Measurements from ENCODE around the gene MYH14. TPM values are rescaled to one million over a fixed set of nuclear protein-coding genes. Genes with fewer than 3 reads are reported as not detected.

The MYH14 gene
- polyA plus RNA-seq, 1 of the 3 experiments (the other 2 are of a cell fraction) = 0.02 TPM

DNA sequence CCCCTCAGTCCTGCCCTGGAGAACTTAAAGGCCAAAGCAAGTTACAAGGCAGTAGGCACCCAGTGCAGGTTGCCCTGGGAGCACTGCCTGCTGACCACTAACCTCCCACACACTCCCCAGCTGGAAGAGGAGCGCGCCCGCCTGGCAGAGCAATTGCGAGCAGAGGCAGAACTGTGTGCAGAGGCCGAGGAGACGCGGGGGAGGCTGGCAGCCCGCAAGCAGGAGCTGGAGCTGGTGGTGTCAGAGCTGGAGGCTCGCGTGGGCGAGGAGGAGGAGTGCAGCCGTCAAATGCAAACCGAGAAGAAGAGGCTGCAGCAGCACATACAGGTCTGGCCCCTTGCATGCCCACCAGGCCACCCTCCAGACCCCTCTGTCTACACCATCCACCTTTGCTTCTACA, 64.6 kb downstream of the MYH14 start:
- no peak for TF ChIP-seq MEF2A (IDR thresholded peaks at IDR 0.05; ENCODE audit: borderline replicate concordance, low read depth)
- no peak for TF ChIP-seq TCF12 (IDR thresholded peaks at IDR 0.05)
- TF ChIP-seq, protein P1, sequence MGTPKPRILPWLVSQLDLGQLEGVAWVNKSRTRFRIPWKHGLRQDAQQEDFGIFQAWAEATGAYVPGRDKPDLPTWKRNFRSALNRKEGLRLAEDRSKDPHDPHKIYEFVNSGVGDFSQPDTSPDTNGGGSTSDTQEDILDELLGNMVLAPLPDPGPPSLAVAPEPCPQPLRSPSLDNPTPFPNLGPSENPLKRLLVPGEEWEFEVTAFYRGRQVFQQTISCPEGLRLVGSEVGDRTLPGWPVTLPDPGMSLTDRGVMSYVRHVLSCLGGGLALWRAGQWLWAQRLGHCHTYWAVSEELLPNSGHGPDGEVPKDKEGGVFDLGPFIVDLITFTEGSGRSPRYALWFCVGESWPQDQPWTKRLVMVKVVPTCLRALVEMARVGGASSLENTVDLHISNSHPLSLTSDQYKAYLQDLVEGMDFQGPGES (IDR thresholded peaks at IDR 0.05; ENCODE audit: low read depth, low read length) = no peak
- TF ChIP-seq JUND (IDR thresholded peaks at IDR 0.05) = no peak
- TF ChIP-seq, protein P2, sequence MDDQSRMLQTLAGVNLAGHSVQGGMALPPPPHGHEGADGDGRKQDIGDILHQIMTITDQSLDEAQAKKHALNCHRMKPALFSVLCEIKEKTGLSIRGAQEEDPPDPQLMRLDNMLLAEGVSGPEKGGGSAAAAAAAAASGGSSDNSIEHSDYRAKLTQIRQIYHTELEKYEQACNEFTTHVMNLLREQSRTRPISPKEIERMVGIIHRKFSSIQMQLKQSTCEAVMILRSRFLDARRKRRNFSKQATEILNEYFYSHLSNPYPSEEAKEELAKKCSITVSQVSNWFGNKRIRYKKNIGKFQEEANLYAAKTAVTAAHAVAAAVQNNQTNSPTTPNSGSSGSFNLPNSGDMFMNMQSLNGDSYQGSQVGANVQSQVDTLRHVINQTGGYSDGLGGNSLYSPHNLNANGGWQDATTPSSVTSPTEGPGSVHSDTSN (IDR thresholded peaks at IDR 0.05) = no peak
- TF ChIP-seq POLR2AphosphoS5 (IDR thresholded peaks at IDR 0.05; ENCODE audit: low read depth, low read length) = no peak
- no peak for TF ChIP-seq EP300 (IDR thresholded peaks at IDR 0.05; ENCODE audit: borderline replicate concordance in 1 of 2, low read depth in 1 of 2, low read length in 1 of 2)
- TF ChIP-seq RCOR1 (IDR thresholded peaks at IDR 0.05; ENCODE audit: low read length) = no peak
- Histone ChIP-seq H3K36me3 (replicated peaks in 1 of 2; ENCODE audit: control insufficient read depth in 1 of 2, insufficient read depth in 2 of 2, low read length in 1 of 2) (no peaks in the 10 kb centered on the region), H3K9ac (no peak overlapping the region), H3K79me2 (ENCODE audit: insufficient read depth) (no peaks in the 10 kb centered on the region), H3K9me3 (no peaks in the 10 kb centered on the region), H3K9me2 (no peaks in the 10 kb centered on the region), H2AFZ (ENCODE audit: low read depth) (no peak overlapping the region), H3K27ac (ENCODE audit: low read depth in 2 of 2, low read length in 1 of 2) (no peak overlapping the region), H3F3A (replicated peaks; ENCODE audit: insufficient read depth) (no peaks in the 10 kb centered on the region), H3K4me3 (ENCODE audit: low read depth in 2 of 2, low read length in 1 of 2) (no peak overlapping the region), H3K4me1 (ENCODE audit: control insufficient read depth in 1 of 2, insufficient read depth in 2 of 2, low read depth in 1 of 2, low read length in 1 of 2) (no peaks in the 10 kb centered on the region), H3K4me2 (no peak overlapping the region), H4K20me1 (ENCODE audit: insufficient read depth) (no peaks in the 10 kb centered on the region), H3K27me3 (ENCODE audit: insufficient read depth) (peaks cover 66% of the 10 kb centered on the region)
- WGBS (ENCODE audit: low lambda C conversion rate) = 22% methylated on average over 13 of the region's 13 CpGs
- CTCF ChIA-PET = interaction anchor here (1.0 to 2.0 kb wide), 4 partner anchors 9 to 16 kb away, joined by 4 to 12 read pairs (median 6); no protein-coding TSS in a partner anchor
- POLR2A ChIA-PET = no interaction called here
- no peak for DNase-seq

DNA sequence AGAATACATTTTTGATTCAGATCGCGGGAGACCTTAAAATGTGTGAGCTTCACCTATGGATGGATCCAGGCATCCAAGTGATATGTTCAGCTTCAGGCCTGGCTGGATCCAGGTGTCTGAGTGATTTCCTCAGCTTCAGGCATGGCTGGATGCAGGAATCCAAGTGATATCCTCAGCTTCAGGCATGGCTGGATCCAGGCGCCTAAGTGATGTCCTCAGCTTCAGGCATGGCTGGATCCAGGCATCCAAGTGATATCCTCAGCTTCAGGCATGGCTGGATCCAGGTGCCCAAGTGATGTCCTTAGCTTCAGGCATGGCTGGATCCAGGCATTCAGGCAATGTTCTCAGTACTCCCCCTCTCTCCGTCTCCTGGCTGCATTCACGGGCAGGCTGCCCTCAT, 65.1 kb downstream of the MYH14 start:
- no peaks in the 10 kb centered on the region for H4K20me1 ChIP-seq (ENCODE audit: insufficient read depth)
- H3K9me3 ChIP-seq = no peaks in the 10 kb centered on the region
- no peak overlapping the region for H2AFZ ChIP-seq (ENCODE audit: low read depth)
- 68% methylated on average over 4 of the region's 5 CpGs for WGBS (ENCODE audit: low lambda C conversion rate)
- no peak overlapping the region for H3K27ac ChIP-seq (ENCODE audit: low read depth in 2 of 2, low read length in 1 of 2)
- ChIA-PET CTCF (interaction anchor here (1.0 to 2.0 kb wide), 5 partner anchors 10 to 17 kb away, joined by 3 to 12 read pairs (median 6); no protein-coding TSS in a partner anchor), POLR2A (no interaction called here)
- H3K4me3 ChIP-seq (ENCODE audit: low read depth in 2 of 2, low read length in 1 of 2) = no peak overlapping the region
- no peaks in the 10 kb centered on the region for H3K79me2 ChIP-seq (ENCODE audit: insufficient read depth)
- H3K4me1 ChIP-seq (ENCODE audit: control insufficient read depth in 1 of 2, insufficient read depth in 2 of 2, low read depth in 1 of 2, low read length in 1 of 2) = no peaks in the 10 kb centered on the region
- peaks cover 70% of the 10 kb centered on the region for H3K27me3 ChIP-seq (ENCODE audit: insufficient read depth)
- no peaks in the 10 kb centered on the region for H3F3A ChIP-seq (replicated peaks; ENCODE audit: insufficient read depth)
- no peaks in the 10 kb centered on the region for H3K9me2 ChIP-seq
- H3K36me3 ChIP-seq (replicated peaks in 1 of 2; ENCODE audit: control insufficient read depth in 1 of 2, insufficient read depth in 2 of 2, low read length in 1 of 2) = no peaks in the 10 kb centered on the region
- H3K4me2 ChIP-seq = no peak overlapping the region
- no peak overlapping the region for H3K9ac ChIP-seq
- no peak for DNase-seq
- TF ChIP-seq RFX5 (IDR thresholded peaks at IDR 0.05; ENCODE audit: low read length) = no peak
- TF ChIP-seq, protein P3, sequence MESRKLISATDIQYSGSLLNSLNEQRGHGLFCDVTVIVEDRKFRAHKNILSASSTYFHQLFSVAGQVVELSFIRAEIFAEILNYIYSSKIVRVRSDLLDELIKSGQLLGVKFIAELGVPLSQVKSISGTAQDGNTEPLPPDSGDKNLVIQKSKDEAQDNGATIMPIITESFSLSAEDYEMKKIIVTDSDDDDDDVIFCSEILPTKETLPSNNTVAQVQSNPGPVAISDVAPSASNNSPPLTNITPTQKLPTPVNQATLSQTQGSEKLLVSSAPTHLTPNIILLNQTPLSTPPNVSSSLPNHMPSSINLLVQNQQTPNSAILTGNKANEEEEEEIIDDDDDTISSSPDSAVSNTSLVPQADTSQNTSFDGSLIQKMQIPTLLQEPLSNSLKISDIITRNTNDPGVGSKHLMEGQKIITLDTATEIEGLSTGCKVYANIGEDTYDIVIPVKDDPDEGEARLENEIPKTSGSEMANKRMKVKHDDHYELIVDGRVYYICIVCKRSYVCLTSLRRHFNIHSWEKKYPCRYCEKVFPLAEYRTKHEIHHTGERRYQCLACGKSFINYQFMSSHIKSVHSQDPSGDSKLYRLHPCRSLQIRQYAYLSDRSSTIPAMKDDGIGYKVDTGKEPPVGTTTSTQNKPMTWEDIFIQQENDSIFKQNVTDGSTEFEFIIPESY (IDR thresholded peaks at IDR 0.05; ENCODE audit: borderline replicate concordance, low read depth) = no peak
- no peak for TF ChIP-seq RCOR1 (IDR thresholded peaks at IDR 0.05; ENCODE audit: low read length)
- TF ChIP-seq CHD2 (IDR thresholded peaks at IDR 0.05; ENCODE audit: low read length, partially characterized antibody) = no peak
- TF ChIP-seq, protein P4, sequence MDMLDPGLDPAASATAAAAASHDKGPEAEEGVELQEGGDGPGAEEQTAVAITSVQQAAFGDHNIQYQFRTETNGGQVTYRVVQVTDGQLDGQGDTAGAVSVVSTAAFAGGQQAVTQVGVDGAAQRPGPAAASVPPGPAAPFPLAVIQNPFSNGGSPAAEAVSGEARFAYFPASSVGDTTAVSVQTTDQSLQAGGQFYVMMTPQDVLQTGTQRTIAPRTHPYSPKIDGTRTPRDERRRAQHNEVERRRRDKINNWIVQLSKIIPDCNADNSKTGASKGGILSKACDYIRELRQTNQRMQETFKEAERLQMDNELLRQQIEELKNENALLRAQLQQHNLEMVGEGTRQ (IDR thresholded peaks at IDR 0.05; ENCODE audit: borderline replicate concordance, low read depth, low read length) = no peak
- TF ChIP-seq, protein P5, sequence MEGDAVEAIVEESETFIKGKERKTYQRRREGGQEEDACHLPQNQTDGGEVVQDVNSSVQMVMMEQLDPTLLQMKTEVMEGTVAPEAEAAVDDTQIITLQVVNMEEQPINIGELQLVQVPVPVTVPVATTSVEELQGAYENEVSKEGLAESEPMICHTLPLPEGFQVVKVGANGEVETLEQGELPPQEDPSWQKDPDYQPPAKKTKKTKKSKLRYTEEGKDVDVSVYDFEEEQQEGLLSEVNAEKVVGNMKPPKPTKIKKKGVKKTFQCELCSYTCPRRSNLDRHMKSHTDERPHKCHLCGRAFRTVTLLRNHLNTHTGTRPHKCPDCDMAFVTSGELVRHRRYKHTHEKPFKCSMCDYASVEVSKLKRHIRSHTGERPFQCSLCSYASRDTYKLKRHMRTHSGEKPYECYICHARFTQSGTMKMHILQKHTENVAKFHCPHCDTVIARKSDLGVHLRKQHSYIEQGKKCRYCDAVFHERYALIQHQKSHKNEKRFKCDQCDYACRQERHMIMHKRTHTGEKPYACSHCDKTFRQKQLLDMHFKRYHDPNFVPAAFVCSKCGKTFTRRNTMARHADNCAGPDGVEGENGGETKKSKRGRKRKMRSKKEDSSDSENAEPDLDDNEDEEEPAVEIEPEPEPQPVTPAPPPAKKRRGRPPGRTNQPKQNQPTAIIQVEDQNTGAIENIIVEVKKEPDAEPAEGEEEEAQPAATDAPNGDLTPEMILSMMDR (IDR thresholded peaks at IDR 0.05) = no peak
- no peak for TF ChIP-seq MXI1 (IDR thresholded peaks at IDR 0.05; ENCODE audit: low read depth, low read length)
- TF ChIP-seq JUND (IDR thresholded peaks at IDR 0.05) = no peak
- no peak for TF ChIP-seq FOXM1 (IDR thresholded peaks at IDR 0.05; ENCODE audit: low read depth)
- no peak for TF ChIP-seq SIN3A (IDR thresholded peaks at IDR 0.05; ENCODE audit: borderline replicate concordance, low read depth, low read length)
- TF ChIP-seq, protein P1 (IDR thresholded peaks at IDR 0.05; ENCODE audit: low read depth, low read length) = no peak
- no peak for TF ChIP-seq EZH2phosphoT487 (IDR thresholded peaks at IDR 0.05; ENCODE audit: borderline replicate concordance, low read depth)
- TF ChIP-seq TCF12 (IDR thresholded peaks at IDR 0.05) = no peak
- TF ChIP-seq NRF1 (IDR thresholded peaks at IDR 0.05; ENCODE audit: low read depth, low read length) = no peak
- TF ChIP-seq TEAD4 (IDR thresholded peaks at IDR 0.05; ENCODE audit: borderline replicate concordance, insufficient read depth) = no peak
- TF ChIP-seq POLR2AphosphoS5 (IDR thresholded peaks at IDR 0.05; ENCODE audit: low read depth, low read length) = no peak
- TF ChIP-seq EP300 (IDR thresholded peaks at IDR 0.05; ENCODE audit: borderline replicate concordance in 1 of 2, low read depth in 1 of 2, low read length in 1 of 2) = no peak

Measured in SK-N-SH (cell line).